ENCODE results near the gene INSRR. TPM values are rescaled to one million over a fixed set of nuclear protein-coding genes. Genes with fewer than 3 reads are reported as not detected.

INSRR gene
- total RNA-seq, 1 experiment from 2014 or later = not detected

DNA sequence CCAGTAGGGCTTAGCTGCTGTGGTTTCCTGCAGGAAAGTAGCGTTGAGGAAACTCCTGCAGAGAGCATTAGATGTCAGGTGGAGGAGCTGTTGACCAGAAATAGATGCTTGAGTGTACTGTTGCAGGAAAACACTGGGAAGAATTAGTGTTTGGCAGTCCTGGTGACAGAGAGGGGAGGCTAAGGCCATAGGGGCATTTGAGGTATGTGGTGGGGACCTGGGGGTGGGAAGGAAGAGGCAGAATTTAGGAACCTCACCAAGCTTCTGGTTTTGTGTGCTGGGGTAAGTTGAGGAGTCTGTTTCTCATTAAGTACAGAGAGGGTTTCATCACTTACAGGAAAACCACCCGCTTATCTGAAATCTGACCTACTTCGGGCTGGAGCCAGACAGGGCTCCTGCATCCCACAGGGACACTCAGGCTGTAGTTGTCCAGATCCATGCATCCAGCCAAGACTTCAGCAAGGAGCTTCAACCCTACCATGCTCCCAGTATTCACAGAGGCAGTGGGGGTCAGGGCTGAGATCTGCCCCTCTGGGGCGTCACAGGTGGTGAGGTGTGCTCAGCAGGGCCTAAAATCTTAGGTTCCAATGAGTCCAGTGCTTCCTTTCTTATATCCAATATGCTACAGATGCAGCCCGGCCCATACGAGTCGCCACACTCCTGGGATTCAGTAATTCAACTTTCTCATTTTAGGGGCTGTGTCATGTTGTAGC, 57.4 kb downstream of the INSRR start:
- Histone ChIP-seq H3F3A (ENCODE audit: insufficient read depth, low read depth) (peaks cover 7% of the 10 kb centered on the region), H3K4me1 (replicated peaks; ENCODE audit: insufficient read depth) (no peaks in the 10 kb centered on the region), H3K4me2 (no peak overlapping the region), H3K9me2 (ENCODE audit: insufficient read depth) (no peaks in the 10 kb centered on the region), H3K79me2 (ENCODE audit: low read depth) (no peaks in the 10 kb centered on the region), H3K36me3 (ENCODE audit: low read depth) (peaks cover 11% of the 10 kb centered on the region; the same call in 1 of the 2 replicates), H3K4me3 (no peak overlapping the region), H3K27me3 (ENCODE audit: insufficient read depth, low read depth) (no peaks in the 10 kb centered on the region), H3K9me3 (ENCODE audit: insufficient read depth, low read depth) (no peaks in the 10 kb centered on the region), H2AFZ (no peak overlapping the region), H4K20me1 (ENCODE audit: insufficient read depth) (peaks cover 16% of the 10 kb centered on the region), H3K27ac (no peak overlapping the region)
- CTCF ChIA-PET = interaction anchor here (1.1 kb wide), 1 partner anchor 58 kb away, joined by 4 read pairs; no protein-coding TSS in a partner anchor
- POLR2A ChIA-PET (ENCODE audit: unreplicated experiment) = no interaction called here
- no peak for DNase-seq
- intact Hi-C loops (cut with micrococcal nuclease; ENCODE audit: unreplicated experiment) = no loop called here
- TF ChIP-seq, protein P1, sequence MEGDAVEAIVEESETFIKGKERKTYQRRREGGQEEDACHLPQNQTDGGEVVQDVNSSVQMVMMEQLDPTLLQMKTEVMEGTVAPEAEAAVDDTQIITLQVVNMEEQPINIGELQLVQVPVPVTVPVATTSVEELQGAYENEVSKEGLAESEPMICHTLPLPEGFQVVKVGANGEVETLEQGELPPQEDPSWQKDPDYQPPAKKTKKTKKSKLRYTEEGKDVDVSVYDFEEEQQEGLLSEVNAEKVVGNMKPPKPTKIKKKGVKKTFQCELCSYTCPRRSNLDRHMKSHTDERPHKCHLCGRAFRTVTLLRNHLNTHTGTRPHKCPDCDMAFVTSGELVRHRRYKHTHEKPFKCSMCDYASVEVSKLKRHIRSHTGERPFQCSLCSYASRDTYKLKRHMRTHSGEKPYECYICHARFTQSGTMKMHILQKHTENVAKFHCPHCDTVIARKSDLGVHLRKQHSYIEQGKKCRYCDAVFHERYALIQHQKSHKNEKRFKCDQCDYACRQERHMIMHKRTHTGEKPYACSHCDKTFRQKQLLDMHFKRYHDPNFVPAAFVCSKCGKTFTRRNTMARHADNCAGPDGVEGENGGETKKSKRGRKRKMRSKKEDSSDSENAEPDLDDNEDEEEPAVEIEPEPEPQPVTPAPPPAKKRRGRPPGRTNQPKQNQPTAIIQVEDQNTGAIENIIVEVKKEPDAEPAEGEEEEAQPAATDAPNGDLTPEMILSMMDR (conservative IDR thresholded peaks at IDR 0.05) = no peak
- no peak for TF ChIP-seq EZH2 (IDR thresholded peaks at IDR 0.05; ENCODE audit: low read depth)
- BruUV-seq (replicated peaks) = no TSS peak

DNA sequence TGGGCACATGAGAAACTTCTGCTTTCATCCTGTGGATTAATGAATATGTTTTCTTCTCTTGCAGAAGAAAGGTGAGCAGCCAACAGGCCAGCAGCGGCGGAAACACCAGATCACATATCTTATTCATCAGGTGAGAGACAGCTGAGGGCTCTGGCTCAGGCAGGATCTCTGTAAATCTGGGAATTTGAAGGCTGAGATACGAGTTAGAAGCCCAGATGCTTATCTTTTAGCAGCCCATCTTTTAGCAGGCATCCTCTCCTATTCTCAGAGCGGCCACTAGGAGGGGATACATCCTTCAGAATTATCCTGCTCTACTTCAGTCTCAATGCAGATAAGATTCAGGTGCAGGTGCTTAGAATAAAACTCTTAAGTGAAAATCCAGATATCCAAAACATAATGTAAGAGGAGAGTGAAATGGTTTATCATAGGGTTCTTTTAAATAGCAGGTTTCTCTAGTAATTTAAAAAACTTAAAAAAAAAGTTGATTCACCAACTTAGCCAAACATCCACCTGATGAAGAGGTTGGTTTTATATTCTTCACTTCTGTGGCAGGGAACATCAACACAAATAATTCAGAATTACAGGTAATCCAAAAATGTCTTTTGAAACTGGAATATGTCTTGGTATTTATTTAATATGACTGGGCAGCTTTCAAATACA, 61.6 kb downstream of the INSRR start:
- BruUV-seq (replicated peaks) = no TSS peak
- POLR2A ChIA-PET (ENCODE audit: unreplicated experiment) = no interaction called here
- no peaks in the 10 kb centered on the region for H3K4me1 ChIP-seq (replicated peaks; ENCODE audit: insufficient read depth)
- no peak for TF ChIP-seq EZH2 (IDR thresholded peaks at IDR 0.05; ENCODE audit: low read depth)
- TF ChIP-seq, protein P1 (conservative IDR thresholded peaks at IDR 0.05) = peak; percentile 90
- no peaks in the 10 kb centered on the region for H3K9me2 ChIP-seq (ENCODE audit: insufficient read depth)
- H3K36me3 ChIP-seq (ENCODE audit: low read depth) = peaks cover 12% of the 10 kb centered on the region
- H3K4me3 ChIP-seq = no peak overlapping the region
- H3K79me2 ChIP-seq (ENCODE audit: low read depth) = no peaks in the 10 kb centered on the region
- peaks cover 19% of the 10 kb centered on the region for H4K20me1 ChIP-seq (ENCODE audit: insufficient read depth)
- intact Hi-C loops (cut with micrococcal nuclease; ENCODE audit: unreplicated experiment) = loop anchor here (1.0 to 2.0 kb wide), 4 partner anchors 63 to 129 kb away; partner anchors contain the start of gene NTRK1
- CTCF ChIA-PET = interaction anchor here (0.9 to 1.0 kb wide), 2 partner anchors 62 to 71 kb away, joined by 3 to 5 read pairs; no protein-coding TSS in a partner anchor
- no peak overlapping the region for H3K27ac ChIP-seq
- H3K4me2 ChIP-seq = no peak overlapping the region
- no peaks in the 10 kb centered on the region for H3K9me3 ChIP-seq (ENCODE audit: insufficient read depth, low read depth)
- no peak overlapping the region for H2AFZ ChIP-seq
- H3K27me3 ChIP-seq (ENCODE audit: insufficient read depth, low read depth) = no peaks in the 10 kb centered on the region
- peak; percentile 41 to 54 for DNase-seq
- peaks cover 19% of the 10 kb centered on the region for H3F3A ChIP-seq (ENCODE audit: insufficient read depth, low read depth)

GRCh38 chr1:156796340-156797097, 62.4 kb downstream of the INSRR start:
- ChIA-PET CTCF (interaction anchor here (0.9 to 1.0 kb wide), 2 partner anchors 63 to 70 kb away, joined by 3 to 5 read pairs; no protein-coding TSS in a partner anchor), POLR2A (ENCODE audit: unreplicated experiment) (no interaction called here)
- intact Hi-C loops (cut with micrococcal nuclease; ENCODE audit: unreplicated experiment) = loop anchor here (1.0 to 2.0 kb wide), 4 partner anchors 64 to 130 kb away; partner anchors contain the start of gene NTRK1
- Histone ChIP-seq H2AFZ (no peak overlapping the region), H4K20me1 (ENCODE audit: insufficient read depth) (peaks cover 19% of the 10 kb centered on the region), H3K36me3 (ENCODE audit: low read depth) (peaks cover 15% of the 10 kb centered on the region), H3F3A (ENCODE audit: insufficient read depth, low read depth) (peaks cover 19% of the 10 kb centered on the region; the same call in 1 of the 2 replicates), H3K9me2 (ENCODE audit: insufficient read depth) (no peaks in the 10 kb centered on the region), H3K4me2 (no peak overlapping the region), H3K4me3 (no peak overlapping the region), H3K9me3 (ENCODE audit: insufficient read depth, low read depth) (no peaks in the 10 kb centered on the region), H3K79me2 (ENCODE audit: low read depth) (no peaks in the 10 kb centered on the region), H3K27ac (no peak overlapping the region), H3K4me1 (replicated peaks; ENCODE audit: insufficient read depth) (no peaks in the 10 kb centered on the region), H3K27me3 (ENCODE audit: insufficient read depth, low read depth) (no peaks in the 10 kb centered on the region)
- TF ChIP-seq, protein P1 (conservative IDR thresholded peaks at IDR 0.05) = no peak
- TF ChIP-seq EZH2 (IDR thresholded peaks at IDR 0.05; ENCODE audit: low read depth) = no peak
- no TSS peak for BruUV-seq (replicated peaks)
- DNase-seq = no peak

Data from PC-9 (cell line).